Endothelial cell of umbilical vein (primary cell): ENCODE results near the gene PLEKHG1. TPM values are rescaled to one million over a fixed set of nuclear protein-coding genes. Genes with fewer than 3 reads are reported as not detected.

Source experiments
- BruUV-seq: library from RNA; stranded (reverse); fragments of 400-500 nt; replicated peaks from 2 replicates; lab custom pipeline; 2021; lab: Mats Ljungman, UMichigan
- CTCF ChIA-PET: fragments of 300-600, 350-600 bp; sonication (Branson Sonifier 250); formaldehyde crosslinking; loops from one replicate; lab custom pipeline; 2021; ENCODE audit warnings: antibody characterized with exemption, inconsistent platforms; lab: Charles Lee
- POLR2A ChIA-PET: fragments of 300-600, 350-600 bp; sonication (Branson Sonifier 250); formaldehyde crosslinking; loops from one replicate; lab custom pipeline; 2021; ENCODE audit warnings: antibody characterized with exemption, inconsistent platforms; lab: Charles Lee
- DNase-seq: peaks from one replicate; pipeline ENCODE4 v3.0.0-alpha.2; 2011; ENCODE audit warnings: low read depth, low spot score
- FAIRE-seq: peaks from 2 replicates; lab custom pipeline; 2011; peaks lifted over from hg19 to GRCh38; lab: Jason Lieb, UNC
- H2AFZ ChIP-seq: 2 replicates; pipeline ENCODE4 v1.6.0; 2012; ENCODE audit warnings: low read depth, low read length, control low read depth, inconsistent platforms
- H3K27ac ChIP-seq: 2 replicates; pipeline ENCODE4 v1.5.1; 2011; ENCODE audit warnings: low read depth, mild to moderate bottlenecking, control low read depth, low read length, moderate library complexity; ENCODE audit not compliant: insufficient read depth
- H3K27me3 ChIP-seq, 2 experiments: 2 replicates each; pipeline versions ENCODE4 v1.6.0 to v1.6.1; 2011; ENCODE audit warnings: low read length in 2 of 2, mixed read lengths in 1 of 2; ENCODE audit not compliant: control insufficient read depth in 2 of 2, insufficient read depth in 2 of 2
- H3K36me3 ChIP-seq, 2 experiments: 2 replicates in 1 of 2; 3 replicates in 1 of 2; pipeline ENCODE4 v1.5.1; 2011; ENCODE audit warnings: low read length in 2 of 2, mild to moderate bottlenecking in 1 of 2, moderate library complexity in 1 of 2; ENCODE audit not compliant: control insufficient read depth in 2 of 2, insufficient read depth in 2 of 2; ENCODE audit errors: extremely low read depth in 1 of 2
- H3K4me1 ChIP-seq: 3 replicates; pipeline ENCODE4 v1.5.1; 2011; ENCODE audit warnings: mild to moderate bottlenecking, low read length; ENCODE audit not compliant: control insufficient read depth, insufficient read depth; ENCODE audit errors: extremely low read depth
- H3K4me2 ChIP-seq: 2 replicates; pipeline ENCODE4 v1.6.1; 2011; ENCODE audit warnings: low read length, control low read depth, mixed read lengths; ENCODE audit not compliant: insufficient read depth
- H3K4me3 ChIP-seq, 3 experiments: fragments of 200-600 bp in 1 of 3; sonication (generic), shearing (Covaris generic) in 1 of 3; replicated peaks in 1 of 3; 2 replicates each; pipeline ENCODE4 v1.5.1; 2011 to 2016; ENCODE audit warnings: control low read depth in 3 of 3, low read length in 3 of 3, mild to moderate bottlenecking in 2 of 3, inconsistent platforms in 1 of 3, low read depth in 1 of 3, moderate library complexity in 1 of 3; ENCODE audit not compliant: insufficient read depth in 1 of 3
- H3K79me2 ChIP-seq: 2 replicates; pipeline ENCODE4 v1.6.0; 2012; ENCODE audit warnings: low read length, inconsistent platforms; ENCODE audit not compliant: control insufficient read depth, insufficient read depth
- H3K9ac ChIP-seq: replicated peaks from 2 replicates; pipeline ENCODE3; 2011; ENCODE audit warnings: low read length, control low read depth; ENCODE audit not compliant: insufficient read depth; ENCODE audit errors: extremely low read depth
- H3K9me1 ChIP-seq: replicated peaks from 3 replicates; pipeline ENCODE4 v1.6.0; 2011; ENCODE audit warnings: mild to moderate bottlenecking, low read length; ENCODE audit not compliant: control insufficient read depth, insufficient read depth; ENCODE audit errors: extremely low read depth
- H3K9me3 ChIP-seq: replicated peaks from 2 replicates; pipeline ENCODE4 v1.5.1; 2012; ENCODE audit warnings: low read length, inconsistent platforms; ENCODE audit not compliant: control insufficient read depth, insufficient read depth
- H4K20me1 ChIP-seq: replicated peaks from 2 replicates; pipeline ENCODE3; 2011; ENCODE audit warnings: mild to moderate bottlenecking, low read length; ENCODE audit not compliant: control insufficient read depth, insufficient read depth; ENCODE audit errors: extremely low read depth
- EZH2 ChIP-seq: IDR thresholded peaks from 2 replicates; pipeline ENCODE4 v1.6.1; 2012; ENCODE audit warnings: borderline replicate concordance, low read depth, mild to moderate bottlenecking, moderate library complexity, low read length, inconsistent platforms; ENCODE audit not compliant: severe bottlenecking
- FOS ChIP-seq: IDR thresholded peaks from 2 replicates; pipeline ENCODE4 v1.6.1; 2011; ENCODE audit warnings: mild to moderate bottlenecking, low read length, moderate library complexity, borderline replicate concordance; ENCODE audit not compliant: insufficient read depth
- GATA2 ChIP-seq: IDR thresholded peaks from 2 replicates; pipeline ENCODE4 v1.7.0; 2011; ENCODE audit warnings: low read depth, mild to moderate bottlenecking, moderate library complexity, mixed read lengths, low read length; ENCODE audit not compliant: insufficient read length, insufficient read depth
- JUN ChIP-seq: IDR thresholded peaks from 2 replicates; pipeline ENCODE4 v1.6.1; 2011; ENCODE audit warnings: borderline replicate concordance, low read depth; ENCODE audit not compliant: insufficient read length, insufficient read depth
- MYC ChIP-seq: IDR thresholded peaks from one replicate; pipeline ENCODE4 v1.6.1; 2011; ENCODE audit warnings: mild to moderate bottlenecking, low read depth, low read length
- POLR2A ChIP-seq: IDR thresholded peaks from 2 replicates; pipeline ENCODE4 v1.6.1; 2012; ENCODE audit warnings: low read depth, mild to moderate bottlenecking, control low read depth, low read length
- POLR2AphosphoS5 ChIP-seq: IDR thresholded peaks from 2 replicates; pipeline ENCODE4 v1.6.1; 2012; ENCODE audit warnings: low read depth, mild to moderate bottlenecking, control low read depth, low read length, moderate library complexity; ENCODE audit not compliant: insufficient read depth
- dilution Hi-C: fragments of 300-500 bp; cut with MboI; formaldehyde crosslinking; loops from one replicate; pipeline ENCODE4 v1.15.0; 2019; ENCODE audit warnings: low sequenced_read_pairs; ENCODE audit not compliant: extremely low pct_ligation_motif_present
- intact Hi-C: fragments of 100-400 bp; cut with micrococcal nuclease; formaldehyde crosslinking; loops from one replicate; pipeline ENCODE4 v1.10.0; 2022
- polyA plus RNA-seq, 4 experiments: library from polyadenylated mRNA; depleted of rRNA in 3 of 4; stranded (reverse) in 3 of 4; unstranded in 1 of 4; fragments of >200 nt; gene quantifications; 2 replicates each; pipeline versions ENCODE4 v1.2.1 to v1.2.3, GENCODE V29; 2011 to 2012; ENCODE audit warnings: missing spikeins in 1 of 4
- total RNA-seq: library from RNA; stranded (reverse); gene quantifications from 2 replicates; pipeline ENCODE4 v1.2.3, GENCODE V29; 2021
- TF ChIP-seq, protein P1 (sequence below), 2 donors: IDR thresholded peaks; 1 replicate in 1 of 2; 2 replicates in 1 of 2; pipeline ENCODE4 v1.5.1; 2011; ENCODE audit warnings: low read length in 2 of 2, mild to moderate bottlenecking in 2 of 2, moderate library complexity in 2 of 2, control low read depth in 1 of 2, inconsistent platforms in 1 of 2, low read depth in 1 of 2; ENCODE audit not compliant: insufficient read depth in 1 of 2; ENCODE audit errors: extremely low read depth in 1 of 2
- TF ChIP-seq, protein P2 (sequence below): IDR thresholded peaks from 2 replicates; pipeline ENCODE4 v1.6.1; 2011; ENCODE audit not compliant: insufficient read depth, insufficient read length

The PLEKHG1 gene
- total and polyA plus RNA-seq, 2 donors (not counting 3 experiments of a cell fraction or from before 2014, with no cell fraction given): 8.8 to 62.5 TPM

- intact Hi-C loops (no loop called here), dilution Hi-C loops (no loop called here)
- Histone ChIP-seq H3K79me2 (no peaks in the 10 kb centered on the region), H3K4me3 (no peak overlapping the region), H3K4me1 (no peaks in the 10 kb centered on the region), H3K4me2 (no peak overlapping the region), H3K27ac (no peak overlapping the region), H3K9ac (no peak overlapping the region), H3K36me3 (no peaks in the 10 kb centered on the region), H3K27me3 (no peaks in the 10 kb centered on the region), H3K9me1 (no peaks in the 10 kb centered on the region), H3K9me3 (no peaks in the 10 kb centered on the region), H2AFZ (no peak overlapping the region), H4K20me1 (no peaks in the 10 kb centered on the region)
- CTCF ChIA-PET: interaction anchor here (1.1 to 2.2 kb wide), 4 partner anchors 19 to 216 kb away, joined by 3 to 8 read pairs (median 5); no protein-coding TSS in a partner anchor
- POLR2A ChIA-PET: no interaction called here
- TF ChIP-seq, protein P1, sequence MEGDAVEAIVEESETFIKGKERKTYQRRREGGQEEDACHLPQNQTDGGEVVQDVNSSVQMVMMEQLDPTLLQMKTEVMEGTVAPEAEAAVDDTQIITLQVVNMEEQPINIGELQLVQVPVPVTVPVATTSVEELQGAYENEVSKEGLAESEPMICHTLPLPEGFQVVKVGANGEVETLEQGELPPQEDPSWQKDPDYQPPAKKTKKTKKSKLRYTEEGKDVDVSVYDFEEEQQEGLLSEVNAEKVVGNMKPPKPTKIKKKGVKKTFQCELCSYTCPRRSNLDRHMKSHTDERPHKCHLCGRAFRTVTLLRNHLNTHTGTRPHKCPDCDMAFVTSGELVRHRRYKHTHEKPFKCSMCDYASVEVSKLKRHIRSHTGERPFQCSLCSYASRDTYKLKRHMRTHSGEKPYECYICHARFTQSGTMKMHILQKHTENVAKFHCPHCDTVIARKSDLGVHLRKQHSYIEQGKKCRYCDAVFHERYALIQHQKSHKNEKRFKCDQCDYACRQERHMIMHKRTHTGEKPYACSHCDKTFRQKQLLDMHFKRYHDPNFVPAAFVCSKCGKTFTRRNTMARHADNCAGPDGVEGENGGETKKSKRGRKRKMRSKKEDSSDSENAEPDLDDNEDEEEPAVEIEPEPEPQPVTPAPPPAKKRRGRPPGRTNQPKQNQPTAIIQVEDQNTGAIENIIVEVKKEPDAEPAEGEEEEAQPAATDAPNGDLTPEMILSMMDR (IDR thresholded peaks at IDR 0.05; ENCODE audit: extremely low read depth in 1 of 2, insufficient read depth in 1 of 2, low read depth in 1 of 2, low read length in 2 of 2): no peak
- TF ChIP-seq EZH2 (no peak), POLR2A (no peak), FOS (no peak), GATA2 (no peak), MYC (no peak), POLR2AphosphoS5 (no peak), JUN (no peak)
- TF ChIP-seq, protein P2, sequence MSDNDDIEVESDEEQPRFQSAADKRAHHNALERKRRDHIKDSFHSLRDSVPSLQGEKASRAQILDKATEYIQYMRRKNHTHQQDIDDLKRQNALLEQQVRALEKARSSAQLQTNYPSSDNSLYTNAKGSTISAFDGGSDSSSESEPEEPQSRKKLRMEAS: no peak
- FAIRE-seq (no peak), DNase-seq (no peak)
- no TSS peak for BruUV-seq
These were observed 34.7 kb downstream of the PLEKHG1 start for GRCh38 chr6:150634176-150634963.
